Urinary bladder (tissue), 4 donors: Measurements from ENCODE around the gene NUP210L. TPM values are rescaled to one million over a fixed set of nuclear protein-coding genes. Genes with fewer than 3 reads are reported as not detected.
"Not testable (repeated sequence)": the region's sequence is repeated elsewhere in the genome, so short reads cannot be mapped to it uniquely, and the experiment has no call there.

ENCODE experiments used
- DNase-seq: peaks from one replicate; pipeline ENCODE4 v3.0.0-alpha.2; 2015; ENCODE audit errors: extremely low spot score
- H3K27ac ChIP-seq: one replicate; pipeline ENCODE4 v1.5.1; 2013; ENCODE audit warnings: low read depth, mild to moderate bottlenecking, moderate library complexity
- H3K36me3 ChIP-seq: one replicate; pipeline ENCODE4 v1.6.1; 2013; ENCODE audit warnings: mild to moderate bottlenecking, moderate library complexity; ENCODE audit not compliant: insufficient read depth
- H3K4me1 ChIP-seq: one replicate; pipeline ENCODE4 v1.6.1; 2013; ENCODE audit warnings: mild to moderate bottlenecking, moderate library complexity; ENCODE audit not compliant: insufficient read depth
- H3K4me3 ChIP-seq: one replicate; pipeline ENCODE4 v1.5.1; 2013; ENCODE audit warnings: low read depth, low read length
- WGBS: extraction: QIAGEN DNeasy Blood & Tissue Kit; methylation state at CpG from one replicate; pipeline ENCODE4 v1.1.7; 2013; 5-methylcytosine and 5-hydroxymethylcytosine counted together
- polyA plus RNA-seq: library from polyadenylated mRNA; stranded (reverse); fragments of 200-250 nt; gene quantifications from one replicate; pipeline ENCODE4 v1.2.3, GENCODE V29; 2013
- total RNA-seq: library from RNA; depleted of rRNA; stranded (reverse); fragments of >200 nt; gene quantifications from one replicate; pipeline ENCODE4 v1.2.3, GENCODE V29; 2014
- donor health status: healthy with polysubstance abuse.
- donor health status: healthy.

Gene NUP210L
- total and polyA plus RNA-seq, 2 donors = 0.04 to 0.21 TPM

GRCh38 chr1:154115180-154115579 lies 39.7 kb downstream of the NUP210L start:
- DNase-seq = no peak
- Histone ChIP-seq H3K4me1 (no peaks in the 10 kb centered on the region), H3K36me3 (no peaks in the 10 kb centered on the region), H3K27ac (no peak overlapping the region), H3K4me3 (no peak overlapping the region)
- 27% methylated on average over 1 of the region's 1 CpG for WGBS

GRCh38 chr1:154104433-154105082 lies 50.3 kb downstream of the NUP210L start:
- no peak for DNase-seq
- Histone ChIP-seq H3K4me1 (no peaks in the 10 kb centered on the region), H3K36me3 (no peaks in the 10 kb centered on the region), H3K27ac (no peak overlapping the region), H3K4me3 (no peak overlapping the region)
- 79% methylated on average over 3 of the region's 3 CpGs for WGBS

- WGBS = 92% methylated on average over 5 of the region's 5 CpGs
- not testable (repeated sequence) for H3K4me1 ChIP-seq, H3K36me3 ChIP-seq
Observed at GRCh38 chr1:154100141-154100540, 54.7 kb downstream of the NUP210L start.

GRCh38 chr1:154097873-154098272 lies 57.0 kb downstream of the NUP210L start:
- DNase-seq = no peak
- Histone ChIP-seq H3K36me3 (no peaks in the 10 kb centered on the region), H3K4me1 (no peaks in the 10 kb centered on the region), H3K27ac (no peak overlapping the region), H3K4me3 (no peak overlapping the region)
- WGBS = 74% methylated on average over 2 of the region's 2 CpGs

More at GRCh38 chr1:154100141-154100540, 54.7 kb downstream of the NUP210L start:
- not testable (repeated sequence) for H3K27ac ChIP-seq, H3K4me3 ChIP-seq, DNase-seq

GRCh38 chr1:154095456-154096060 lies 59.3 kb downstream of the NUP210L start:
- Histone ChIP-seq H3K4me3 (no peak overlapping the region), H3K36me3 (no peaks in the 10 kb centered on the region), H3K4me1 (no peaks in the 10 kb centered on the region), H3K27ac (no peak overlapping the region)
- DNase-seq = no peak
- WGBS = 82% methylated on average over 2 of the region's 2 CpGs

- no peak overlapping the region for H3K27ac ChIP-seq
- H3K4me3 ChIP-seq = no peak overlapping the region
- no peak for DNase-seq
- WGBS = 89% methylated on average over 4 of the region's 4 CpGs
- no peaks in the 10 kb centered on the region for H3K4me1 ChIP-seq
- no peaks in the 10 kb centered on the region for H3K36me3 ChIP-seq
Observed at GRCh38 chr1:154094411-154094810, 60.5 kb downstream of the NUP210L start.

GRCh38 chr1:154093699-154094098 lies 61.2 kb downstream of the NUP210L start:
- Histone ChIP-seq H3K36me3 (no peaks in the 10 kb centered on the region), H3K4me1 (no peaks in the 10 kb centered on the region), H3K27ac (no peak overlapping the region), H3K4me3 (no peak overlapping the region)
- DNase-seq = no peak
- 80% methylated on average over 3 of the region's 3 CpGs for WGBS

GRCh38 chr1:154091706-154092105 lies 63.2 kb downstream of the NUP210L start:
- DNase-seq = no peak
- Histone ChIP-seq H3K36me3 (no peaks in the 10 kb centered on the region), H3K27ac (no peak overlapping the region), H3K4me1 (no peaks in the 10 kb centered on the region), H3K4me3 (no peak overlapping the region)
- WGBS = 94% methylated on average over 7 of the region's 7 CpGs

GRCh38 chr1:154087574-154087973 lies 67.3 kb downstream of the NUP210L start:
- DNase-seq = no peak
- H3K4me1 ChIP-seq = no peaks in the 10 kb centered on the region
- H3K27ac ChIP-seq = no peak overlapping the region
- no peak overlapping the region for H3K4me3 ChIP-seq
- no peaks in the 10 kb centered on the region for H3K36me3 ChIP-seq
- 83% methylated on average over 2 of the region's 2 CpGs for WGBS

GRCh38 chr1:154083057-154083456 lies 71.8 kb downstream of the NUP210L start:
- H3K36me3 ChIP-seq, H3K27ac ChIP-seq, H3K4me1 ChIP-seq, DNase-seq, H3K4me3 ChIP-seq: not testable (repeated sequence)
- WGBS = 75% methylated on average over 6 of the region's 6 CpGs

- H3K4me3 ChIP-seq = no peak overlapping the region
- DNase-seq = no peak
- H3K4me1 ChIP-seq = no peaks in the 10 kb centered on the region
- H3K27ac ChIP-seq = no peak overlapping the region
- 67% methylated on average over 6 of the region's 6 CpGs for WGBS
- no peaks in the 10 kb centered on the region for H3K36me3 ChIP-seq
Observed at GRCh38 chr1:154081386-154082126, 73.3 kb downstream of the NUP210L start.

- Histone ChIP-seq H3K36me3 (no peaks in the 10 kb centered on the region), H3K4me3 (no peak overlapping the region), H3K4me1 (no peaks in the 10 kb centered on the region), H3K27ac (no peak overlapping the region)
- DNase-seq = no peak
- 82% methylated on average over 2 of the region's 2 CpGs for WGBS
Observed at GRCh38 chr1:154076413-154076812, 78.5 kb downstream of the NUP210L start.

- H3K4me3 ChIP-seq = no peak overlapping the region
- DNase-seq = no peak
- no peaks in the 10 kb centered on the region for H3K4me1 ChIP-seq
- no peaks in the 10 kb centered on the region for H3K36me3 ChIP-seq
- WGBS = 71% methylated on average over 2 of the region's 2 CpGs
- no peak overlapping the region for H3K27ac ChIP-seq
Observed at GRCh38 chr1:154075746-154076145, 79.1 kb downstream of the NUP210L start.

- no peak for DNase-seq
- Histone ChIP-seq H3K27ac (no peak overlapping the region), H3K36me3 (no peaks in the 10 kb centered on the region), H3K4me3 (no peak overlapping the region), H3K4me1 (no peaks in the 10 kb centered on the region)
- 82% methylated on average over 1 of the region's 1 CpG for WGBS
Observed at GRCh38 chr1:154062309-154062708, 92.6 kb downstream of the NUP210L start.
